Activated T-cell treated with anti-CD3 and anti-CD28 coated beads, Interleukin-2, amount 50 U/mL, for 72 hours (primary cell): ENCODE data around the gene UBE2I. TPM values are rescaled to one million over a fixed set of nuclear protein-coding genes. Genes with fewer than 3 reads are reported as not detected.

ENCODE experiments used
- ATAC-seq, 2 donors: fragments of 150-1000 bp; cut with Tn5 transposase; replicated peaks in 1 of 2; 2 replicates each; pipeline ENCODE4 v1.10.0; 2021; ENCODE audit warnings: moderate library complexity in 2 of 2, mild to moderate bottlenecking in 1 of 2
- DNase-seq, 2 donors: peaks; one replicate each; pipeline ENCODE4 v3.0.0; 2021 to 2022; ENCODE audit warnings: mixed read lengths in 1 of 2
- H3K27ac Mint-ChIP-seq: one replicate; pipeline ENCODE4 v1.8.0; 2022; ENCODE audit warnings: mild to moderate bottlenecking, moderate library complexity, mixed read lengths
- H3K27me3 Mint-ChIP-seq: one replicate; pipeline ENCODE4 v1.8.0; 2022; ENCODE audit warnings: low read depth, mixed read lengths
- H3K36me3 Mint-ChIP-seq, 2 donors: one replicate each; pipeline ENCODE4 v1.8.0; 2022; ENCODE audit warnings: mixed read lengths in 2 of 2, mild to moderate bottlenecking in 1 of 2; ENCODE audit not compliant: insufficient read depth in 2 of 2
- H3K4me1 Mint-ChIP-seq: one replicate; pipeline ENCODE4 v1.8.0; 2022; ENCODE audit warnings: low read depth, mixed read lengths
- H3K4me3 Mint-ChIP-seq, 2 donors: one replicate each; pipeline ENCODE4 v1.8.0; 2022; ENCODE audit warnings: mild to moderate bottlenecking in 2 of 2, mixed read lengths in 2 of 2, moderate library complexity in 2 of 2
- H3K9me3 Mint-ChIP-seq, 2 donors: one replicate each; pipeline ENCODE4 v1.8.0; 2022; ENCODE audit warnings: mixed read lengths in 2 of 2
- total RNA-seq, 2 donors: library from RNA; stranded (reverse); gene quantifications; one replicate each; pipeline ENCODE4 v1.2.3, GENCODE V29; 2022

Gene UBE2I
- total RNA-seq, 2 donors from 2014 or later: 225 to 231 TPM

DNA sequence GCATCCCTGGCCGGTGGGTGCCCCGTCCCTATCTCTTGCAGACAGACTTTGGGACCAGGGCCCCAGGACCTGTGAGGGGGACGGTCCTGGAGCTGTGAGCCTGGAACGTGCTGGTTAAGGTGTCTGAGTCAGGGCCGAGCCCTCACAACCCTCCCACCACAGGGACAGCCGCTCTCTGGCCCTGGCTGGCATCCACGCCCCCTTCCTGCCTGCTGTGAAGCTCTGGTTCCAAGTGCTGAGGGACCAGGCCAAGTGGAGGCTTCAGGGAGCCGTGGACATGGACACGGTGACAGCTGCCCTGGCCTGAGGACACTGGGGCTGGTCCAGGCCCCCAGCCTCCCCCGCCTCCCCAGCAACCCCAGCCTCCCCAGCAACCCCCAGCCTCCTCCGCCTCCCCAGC, 35.7 kb downstream of the UBE2I start:
- Mint-ChIP-seq H3K36me3 (no peaks in the 10 kb centered on the region), H3K27me3 (no peaks in the 10 kb centered on the region), H3K4me1 (peaks cover 20% of the 10 kb centered on the region), H3K9me3 (no peaks in the 10 kb centered on the region), H3K27ac (no peak overlapping the region), H3K4me3 (no peak overlapping the region)
- no peak for DNase-seq
- no peak for ATAC-seq

DNA sequence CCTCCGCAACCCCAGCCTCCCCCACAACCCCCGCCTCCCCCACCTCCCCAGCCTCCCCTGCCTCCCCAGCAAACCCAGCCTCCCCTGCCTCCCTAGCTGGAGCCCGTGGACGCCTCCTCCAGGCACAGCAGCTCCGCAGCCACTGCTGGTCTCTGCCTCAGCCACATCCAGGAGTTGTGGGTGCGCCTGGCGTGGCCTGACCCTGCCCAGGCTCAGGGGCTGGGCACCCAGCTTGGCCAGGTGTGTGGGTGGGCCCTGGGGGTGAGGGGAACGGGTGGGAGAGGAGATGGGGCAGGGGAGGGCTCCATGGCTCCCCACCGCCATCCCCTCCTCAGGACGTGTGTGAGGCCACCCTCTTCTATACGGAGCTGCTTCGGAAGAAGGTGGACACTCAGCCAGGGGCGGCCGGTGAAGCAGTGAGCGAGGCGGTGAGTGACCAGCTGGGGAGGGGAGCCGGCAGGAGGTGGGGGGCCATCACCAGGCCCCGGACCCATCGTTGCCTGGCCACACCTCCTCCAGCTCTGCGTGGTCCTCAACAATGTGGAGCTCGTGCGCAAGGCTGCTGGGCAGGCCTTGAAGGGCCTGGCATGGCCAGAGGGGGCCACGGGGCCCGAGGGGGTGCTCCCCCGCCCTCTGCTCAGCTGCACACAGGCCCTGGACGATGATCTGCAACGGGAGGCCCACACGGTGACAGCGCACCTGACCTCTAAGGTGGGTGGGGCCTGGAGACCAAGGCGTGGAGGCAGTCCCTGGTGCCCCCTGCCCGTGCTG, 36.4 kb downstream of the UBE2I start:
- no peak for ATAC-seq

DNA sequence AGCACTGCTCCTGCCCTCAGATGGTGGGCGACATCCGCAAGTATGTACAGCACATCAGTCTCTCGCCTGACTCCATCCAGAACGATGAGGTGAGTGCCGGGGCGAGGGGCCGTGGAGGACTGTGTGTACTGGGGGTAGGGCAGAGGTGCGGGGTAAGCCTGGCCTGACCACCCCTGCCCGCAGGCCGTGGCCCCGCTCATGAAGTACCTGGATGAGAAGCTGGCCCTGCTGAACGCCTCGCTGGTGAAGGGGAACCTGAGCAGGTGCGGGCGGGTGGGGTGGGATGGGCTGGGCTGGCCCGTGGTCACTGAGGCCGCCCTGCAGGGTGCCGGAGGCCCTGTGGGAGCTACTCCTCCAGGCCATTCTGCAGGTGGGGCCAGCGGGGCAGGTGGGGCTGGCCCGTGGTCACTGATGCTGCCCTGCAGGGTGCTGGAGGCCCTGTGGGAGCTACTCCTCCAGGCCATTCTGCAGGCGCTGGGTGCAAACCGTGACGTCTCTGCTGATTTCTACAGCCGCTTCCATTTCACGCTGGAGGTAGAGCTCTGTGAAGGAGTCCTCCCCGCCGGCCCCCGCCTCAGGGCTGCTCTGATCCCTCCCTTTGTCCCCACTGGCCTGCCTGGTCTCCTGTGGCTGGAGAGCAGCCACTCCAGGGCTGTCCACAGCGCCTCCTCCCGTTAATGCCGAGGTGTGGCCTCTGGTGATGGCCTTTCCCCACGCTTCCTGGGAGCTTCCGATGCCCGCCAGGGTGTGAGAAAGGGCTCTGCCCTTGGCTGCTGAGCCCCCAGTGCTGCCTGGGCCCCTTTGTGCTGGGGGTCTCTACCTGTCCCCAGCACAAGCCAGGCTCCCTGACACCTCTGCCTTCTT, 37.2 kb downstream of the UBE2I start:
- H3K4me3 Mint-ChIP-seq: no peak overlapping the region
- DNase-seq (peak in 1 of 2 donors; percentile 1), ATAC-seq (no peak)
- H3K27me3 Mint-ChIP-seq: no peaks in the 10 kb centered on the region
- no peaks in the 10 kb centered on the region for H3K36me3 Mint-ChIP-seq
- H3K9me3 Mint-ChIP-seq: no peaks in the 10 kb centered on the region
- H3K27ac Mint-ChIP-seq: no peak overlapping the region
- H3K4me1 Mint-ChIP-seq: peaks cover 28% of the 10 kb centered on the region

More for the DNA sequence above, 36.4 kb downstream of the UBE2I start:
- peaks cover 27% of the 10 kb centered on the region for H3K4me1 Mint-ChIP-seq
- no peaks in the 10 kb centered on the region for H3K36me3 Mint-ChIP-seq
- H3K27ac Mint-ChIP-seq: no peak overlapping the region
- H3K27me3 Mint-ChIP-seq: no peaks in the 10 kb centered on the region
- no peak overlapping the region for H3K4me3 Mint-ChIP-seq
- peak in 1 of 2 donors; percentile 0 for DNase-seq
- H3K9me3 Mint-ChIP-seq: no peaks in the 10 kb centered on the region

DNA sequence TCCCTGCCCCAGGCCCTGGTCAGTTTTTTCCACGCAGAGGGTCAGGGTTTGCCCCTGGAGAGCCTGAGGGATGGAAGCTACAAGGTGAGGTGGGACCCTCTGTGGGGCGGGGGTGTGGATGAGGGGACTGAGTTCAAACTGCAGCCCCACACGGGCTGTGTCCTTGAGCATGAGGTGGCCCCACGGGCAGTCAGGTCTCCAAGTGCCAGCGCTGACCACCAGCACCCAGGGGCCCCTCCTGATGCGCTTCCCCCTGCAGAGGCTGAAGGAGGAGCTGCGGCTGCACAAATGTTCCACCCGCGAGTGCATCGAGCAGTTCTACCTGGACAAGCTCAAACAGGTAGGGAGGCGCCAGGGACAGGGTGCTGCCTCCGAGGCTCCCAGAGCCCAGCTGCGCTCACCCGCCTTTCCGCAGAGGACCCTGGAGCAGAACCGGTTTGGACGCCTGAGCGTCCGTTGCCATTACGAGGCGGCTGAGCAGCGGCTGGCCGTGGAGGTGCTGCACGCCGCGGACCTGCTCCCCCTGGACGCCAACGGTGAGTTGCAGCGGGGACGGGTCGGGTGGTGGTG, 37.9 kb downstream of the UBE2I start:
- no peak overlapping the region for H3K27ac Mint-ChIP-seq
- ATAC-seq (no peak), DNase-seq (peak in 1 of 2 donors; percentile 0)
- no peaks in the 10 kb centered on the region for H3K36me3 Mint-ChIP-seq
- no peak overlapping the region for H3K4me3 Mint-ChIP-seq
- no peaks in the 10 kb centered on the region for H3K9me3 Mint-ChIP-seq
- H3K27me3 Mint-ChIP-seq: no peaks in the 10 kb centered on the region
- H3K4me1 Mint-ChIP-seq: peaks cover 25% of the 10 kb centered on the region

DNA sequence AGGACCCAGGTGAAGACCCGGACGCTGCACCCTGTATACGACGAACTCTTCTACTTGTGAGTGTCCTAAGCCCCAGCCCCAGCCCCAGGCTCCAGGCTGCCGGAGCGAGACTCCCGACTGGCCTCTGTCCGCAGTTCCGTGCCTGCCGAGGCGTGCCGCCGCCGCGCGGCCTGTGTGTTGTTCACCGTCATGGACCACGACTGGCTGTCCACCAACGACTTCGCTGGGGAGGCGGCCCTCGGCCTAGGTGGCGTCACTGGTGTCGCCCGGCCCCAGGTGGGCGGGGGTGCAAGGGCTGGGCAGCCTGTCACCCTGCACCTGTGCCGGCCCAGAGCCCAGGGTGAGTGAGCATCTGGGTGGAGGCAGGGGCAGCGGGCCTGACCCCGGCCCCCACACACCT, 38.5 kb downstream of the UBE2I start:
- H3K27me3 Mint-ChIP-seq: no peaks in the 10 kb centered on the region
- no peaks in the 10 kb centered on the region for H3K9me3 Mint-ChIP-seq
- no peaks in the 10 kb centered on the region for H3K36me3 Mint-ChIP-seq
- peak in 1 of 2 donors; percentile 0 for DNase-seq
- peaks cover 25% of the 10 kb centered on the region for H3K4me1 Mint-ChIP-seq
- ATAC-seq: no peak
- H3K27ac Mint-ChIP-seq: no peak overlapping the region
- H3K4me3 Mint-ChIP-seq: no peak overlapping the region

DNA sequence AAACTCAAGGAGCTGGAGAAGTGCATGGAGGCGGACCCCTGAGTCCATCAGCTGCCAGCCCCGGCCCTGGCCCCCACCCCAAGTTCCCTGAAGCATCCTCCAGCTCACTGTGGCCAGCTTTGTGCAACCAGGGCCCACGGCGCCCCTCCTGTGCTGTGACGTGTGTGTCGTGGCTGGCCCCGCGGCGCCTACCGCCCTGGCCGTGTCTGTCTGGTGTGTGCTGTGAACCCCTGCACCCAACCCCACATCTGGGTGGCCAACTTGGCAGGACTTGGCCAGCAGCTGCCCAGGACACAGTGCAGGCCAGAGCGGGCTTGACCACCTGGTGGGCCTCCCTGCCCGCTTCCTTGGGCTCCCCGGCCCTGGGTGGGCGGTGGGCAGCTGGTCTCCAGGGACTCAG, 39.0 kb downstream of the UBE2I start:
- no peak overlapping the region for H3K4me3 Mint-ChIP-seq
- no peaks in the 10 kb centered on the region for H3K36me3 Mint-ChIP-seq
- H3K4me1 Mint-ChIP-seq: peaks cover 25% of the 10 kb centered on the region
- ATAC-seq: no peak
- no peaks in the 10 kb centered on the region for H3K9me3 Mint-ChIP-seq
- no peaks in the 10 kb centered on the region for H3K27me3 Mint-ChIP-seq
- no peak for DNase-seq
- H3K27ac Mint-ChIP-seq: no peak overlapping the region

DNA sequence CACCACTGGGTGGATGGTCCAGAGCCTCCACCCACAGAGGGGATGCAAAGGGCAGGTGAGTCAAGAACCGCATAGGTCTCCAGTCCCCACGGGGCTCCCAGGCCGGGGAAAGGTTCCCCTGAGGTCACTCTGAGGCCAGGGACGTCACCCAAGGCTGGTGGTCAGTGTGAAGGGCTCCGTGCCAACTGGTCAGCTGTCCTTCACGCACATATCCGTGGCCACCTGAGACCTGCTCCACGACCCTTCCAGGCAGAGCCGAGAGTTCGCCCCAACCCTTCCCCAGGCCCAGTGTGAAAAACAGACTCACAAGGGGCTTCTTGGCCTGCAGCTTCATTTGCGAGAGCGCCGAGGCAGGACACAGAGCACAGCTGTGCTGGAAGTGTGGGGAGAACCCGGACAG, 39.5 kb downstream of the UBE2I start:
- Mint-ChIP-seq H3K4me1 (peaks cover 28% of the 10 kb centered on the region), H3K27ac (no peak overlapping the region), H3K4me3 (no peak overlapping the region)

DNA sequence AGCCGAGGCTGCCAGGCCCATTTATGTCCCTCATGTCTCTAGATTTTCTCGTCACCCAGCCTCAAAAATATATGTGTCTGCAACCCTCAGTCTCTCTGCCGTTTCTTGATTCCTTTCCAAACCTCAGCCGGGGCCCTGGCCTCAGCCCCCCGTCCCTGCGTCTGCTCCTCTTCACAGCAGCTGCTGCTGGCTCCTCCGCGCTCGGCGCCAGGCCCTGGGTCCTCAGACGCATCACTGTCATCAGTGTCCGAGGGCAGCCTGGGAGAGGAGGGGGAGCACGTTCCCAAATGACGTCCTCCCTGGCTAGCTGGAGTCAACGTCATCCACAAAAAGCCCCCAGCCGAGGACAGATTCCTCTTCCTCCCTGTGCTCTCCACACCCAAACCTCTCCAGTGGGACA, 39.9 kb downstream of the UBE2I start:
- Mint-ChIP-seq H3K4me1 (peaks cover 30% of the 10 kb centered on the region), H3K4me3 (no peak overlapping the region), H3K27me3 (no peaks in the 10 kb centered on the region), H3K36me3 (no peaks in the 10 kb centered on the region), H3K27ac (no peak overlapping the region), H3K9me3 (no peaks in the 10 kb centered on the region)
- DNase-seq: peak in 1 of 2 donors; percentile 0
- ATAC-seq: no peak

More for the DNA sequence above, 39.5 kb downstream of the UBE2I start:
- Mint-ChIP-seq H3K9me3 (no peaks in the 10 kb centered on the region), H3K27me3 (no peaks in the 10 kb centered on the region), H3K36me3 (no peaks in the 10 kb centered on the region)
- DNase-seq (no peak), ATAC-seq (no peak)

DNA sequence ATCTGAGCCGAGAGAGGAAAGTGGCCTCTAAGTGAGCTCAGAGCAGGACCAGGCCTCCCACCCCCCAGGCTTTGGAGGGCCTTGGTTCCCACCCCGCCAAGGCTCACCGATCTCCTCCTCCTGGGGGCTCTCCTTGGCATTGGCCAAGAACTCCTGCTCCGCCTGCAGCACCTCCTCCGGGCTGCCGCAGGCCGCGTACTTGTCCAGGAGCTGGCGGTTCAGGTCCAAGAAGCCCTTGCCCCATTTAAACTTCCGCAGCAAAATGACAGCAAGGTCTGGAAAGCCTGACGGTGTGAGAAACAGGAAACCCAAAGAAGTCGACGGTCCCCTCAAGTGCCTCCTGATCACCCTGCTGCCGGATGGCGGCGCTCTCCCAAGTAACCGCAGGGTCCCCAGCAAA, 40.5 kb downstream of the UBE2I start:
- H3K4me1 Mint-ChIP-seq: peaks cover 33% of the 10 kb centered on the region
- DNase-seq (no peak), ATAC-seq (no peak)
- H3K9me3 Mint-ChIP-seq: no peaks in the 10 kb centered on the region
- no peaks in the 10 kb centered on the region for H3K27me3 Mint-ChIP-seq
- peak overlapping the region; percentile 51 to 94 for H3K4me3 Mint-ChIP-seq
- H3K27ac Mint-ChIP-seq: no peak overlapping the region
- H3K36me3 Mint-ChIP-seq: no peaks in the 10 kb centered on the region

DNA sequence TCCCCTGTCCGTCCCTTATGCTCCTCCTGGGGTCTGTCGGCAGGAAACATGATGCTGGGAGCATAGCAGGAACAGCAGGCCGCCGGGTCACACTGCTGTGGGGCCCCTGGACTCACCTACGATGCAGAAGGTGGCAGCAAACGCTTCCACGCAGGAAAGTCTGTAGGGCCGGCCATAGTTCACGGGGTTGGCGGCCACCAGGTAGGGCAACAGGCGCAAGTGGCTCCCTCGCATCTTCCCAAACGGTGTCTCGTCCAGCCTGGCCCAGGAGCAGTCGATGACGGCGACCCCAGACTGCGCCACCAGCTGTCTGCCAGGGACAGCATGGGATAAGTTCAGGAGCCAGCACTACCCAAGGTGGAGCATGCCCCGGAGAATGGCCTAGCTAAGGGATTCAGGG, 41.3 kb downstream of the UBE2I start:
- Mint-ChIP-seq H3K4me1 (peaks cover 38% of the 10 kb centered on the region), H3K9me3 (no peaks in the 10 kb centered on the region), H3K4me3 (peak overlapping the region; percentile 83 to 94), H3K27me3 (no peaks in the 10 kb centered on the region), H3K27ac (peak overlapping the region; percentile 81), H3K36me3 (no peaks in the 10 kb centered on the region)
- DNase-seq (peak in 1 of 2 donors; percentile 0), ATAC-seq (no peak)

DNA sequence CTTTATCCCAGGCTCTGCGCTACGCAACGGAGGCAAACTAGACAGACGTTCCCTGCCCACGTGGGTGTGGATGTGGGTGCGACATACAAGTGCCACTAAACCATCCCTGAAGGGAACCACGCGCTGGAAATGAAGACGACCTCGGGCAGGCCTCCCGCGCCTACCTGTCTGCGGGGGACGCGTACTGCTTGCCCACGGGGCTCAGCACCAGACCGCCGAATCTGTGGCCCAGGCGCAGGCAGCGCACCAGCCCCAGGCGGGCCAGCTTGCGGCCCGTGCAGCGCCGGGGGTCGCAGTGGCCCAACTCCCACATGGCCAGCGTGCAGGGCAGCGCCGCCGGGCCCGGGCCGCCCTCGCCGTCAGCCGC, 41.8 kb downstream of the UBE2I start:
- no peaks in the 10 kb centered on the region for H3K36me3 Mint-ChIP-seq
- no peaks in the 10 kb centered on the region for H3K27me3 Mint-ChIP-seq
- no peaks in the 10 kb centered on the region for H3K9me3 Mint-ChIP-seq
- peaks cover 38% of the 10 kb centered on the region for H3K4me1 Mint-ChIP-seq
- DNase-seq (peak in 1 of 2 donors; percentile 16), ATAC-seq (peak; percentile 16 to 31)
- H3K4me3 Mint-ChIP-seq: peak overlapping the region; percentile 83 to 94
- peak overlapping the region; percentile 81 for H3K27ac Mint-ChIP-seq

DNA sequence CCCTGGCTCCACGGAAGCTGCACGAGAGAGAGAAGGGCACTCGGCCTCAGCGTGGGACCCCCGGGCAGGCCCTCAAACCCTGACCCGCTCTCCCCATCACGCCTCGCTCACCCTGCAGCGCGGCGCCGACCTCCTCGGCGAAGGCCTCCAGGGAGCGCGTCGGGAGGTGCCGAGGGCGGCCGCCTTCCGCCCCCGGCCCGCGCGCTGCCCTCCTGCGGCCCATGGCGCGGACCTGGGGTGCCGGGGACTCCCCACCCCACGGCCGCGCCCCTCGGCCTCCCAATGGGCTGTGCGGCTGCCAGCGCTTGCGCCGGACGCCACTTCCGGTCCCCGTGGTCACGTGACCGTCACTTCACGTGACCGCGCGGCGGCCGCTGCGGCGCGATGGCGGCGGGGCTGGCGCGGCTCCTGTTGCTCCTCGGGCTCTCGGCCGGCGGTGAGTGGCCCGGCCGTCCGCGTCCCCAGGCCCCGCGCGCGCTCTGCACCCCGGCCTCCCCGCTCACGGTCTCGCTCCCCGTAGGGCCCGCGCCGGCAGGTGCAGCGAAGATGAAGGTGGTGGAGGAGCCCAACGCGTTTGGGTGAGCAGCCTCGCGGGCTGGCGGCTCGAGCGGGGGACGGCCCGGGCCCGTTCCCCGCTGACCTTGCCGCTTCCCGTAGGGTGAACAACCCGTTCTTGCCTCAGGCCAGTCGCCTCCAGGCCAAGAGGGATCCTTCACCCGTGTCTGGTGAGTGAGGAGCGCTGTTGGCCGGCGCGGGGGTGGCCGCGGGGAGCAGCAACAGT, 42.3 kb downstream of the UBE2I start, which contains the start of the genes GNPTG and TSR3:
GNPTG (plus strand) TSS at position 350 of the 781 bp plus-strand sequence; CDS start at position 385, 35 bp downstream.
TSR3 (minus strand) TSS at position 297 of the 781 bp plus-strand sequence; CDS start at position 223, 74 bp downstream.
- peak within 1 kb of the TSS; percentile 97 for H3K27ac Mint-ChIP-seq
- DNase-seq: peak; percentile 91 to 93
- H3K4me1 Mint-ChIP-seq: peaks cover 38% of the 10 kb centered on the region
- no peaks in the 10 kb centered on the region for H3K27me3 Mint-ChIP-seq
- H3K36me3 Mint-ChIP-seq: no peaks in the 10 kb centered on the region
- no peaks in the 10 kb centered on the region for H3K9me3 Mint-ChIP-seq
- H3K4me3 Mint-ChIP-seq: peak within 1 kb of the TSS; percentile 87 to 94
- peak; percentile 93 to 95 for ATAC-seq
